HepG2 (cell line): ENCODE data around the gene RNF40. TPM values are rescaled to one million over a fixed set of nuclear protein-coding genes. Genes with fewer than 3 reads are reported as not detected.
A peak's percentile ranks its signal among the peaks of the same experiment; 100 is the strongest.

ENCODE experiments used
- MAX ChIP-seq: IDR thresholded peaks from 2 replicates; pipeline ENCODE4 v1.6.1; 2012; ENCODE audit warnings: inconsistent platforms
- MXI1 ChIP-seq: IDR thresholded peaks from 3 replicates; pipeline ENCODE4 v1.6.1; 2012; ENCODE audit warnings: low read depth, low read length, inconsistent platforms, borderline replicate concordance
- PAXIP1 ChIP-seq: sonication (generic); formaldehyde crosslinking; conservative IDR thresholded peaks from 2 replicates; pipeline ENCODE4 v1.4.0; 2020; ENCODE audit warnings: mild to moderate bottlenecking, missing genetic modification reagents, moderate library complexity
- SMC3 ChIP-seq: IDR thresholded peaks from 2 replicates; pipeline ENCODE4 v1.6.1; 2011; ENCODE audit warnings: low read length, improper control_type of control experiment
- SP5 ChIP-seq: IDR thresholded peaks from 2 replicates; pipeline ENCODE4 v1.6.1; 2016; ENCODE audit warnings: low read depth, borderline replicate concordance
- TFDP1 ChIP-seq: IDR thresholded peaks from 2 replicates; pipeline ENCODE4 v1.6.1; 2016; ENCODE audit warnings: missing compliant biosample characterization, missing genetic modification reagents, borderline replicate concordance
- ZFP36L2 ChIP-seq: sonication (generic); formaldehyde crosslinking; IDR thresholded peaks from 2 replicates; pipeline ENCODE4 v1.4.0; 2020; ENCODE audit warnings: missing genetic modification reagents
- ZNF274 ChIP-seq: sonication (generic); formaldehyde crosslinking; IDR thresholded peaks from 2 replicates; pipeline ENCODE4 v1.5.1; 2020; ENCODE audit warnings: mild to moderate bottlenecking, missing genetic modification reagents
- ZNF556 ChIP-seq: sonication (generic); formaldehyde crosslinking; IDR thresholded peaks from 2 replicates; pipeline ENCODE4 v1.4.0; 2020; ENCODE audit warnings: mild to moderate bottlenecking, missing genetic modification reagents, borderline replicate concordance
- ZNF580 ChIP-seq: IDR thresholded peaks from 2 replicates; pipeline ENCODE4 v1.6.1; 2016; ENCODE audit warnings: low read depth, borderline replicate concordance
- ZNF770 ChIP-seq: sonication (generic); formaldehyde crosslinking; IDR thresholded peaks from 2 replicates; pipeline ENCODE4 v1.5.0; 2020; ENCODE audit warnings: mild to moderate bottlenecking, missing genetic modification reagents
- polyA plus RNA-seq, 8 experiments: library from polyadenylated mRNA; depleted of rRNA in 3 of 8; stranded (reverse) in 7 of 8; unstranded in 1 of 8; fragments of >200 nt; fragmentation: Illumina TruSeq in 4 of 8; extraction: Trizol in 4 of 8; gene quantifications; 2 replicates each; pipeline versions ENCODE4 v1.2.1 to v1.2.3, GENCODE V29; 2011 to 2016; ENCODE audit warnings: low read depth in 4 of 8, missing spikeins in 1 of 8, mixed read lengths in 1 of 8; ENCODE audit not compliant: insufficient read depth in 1 of 8
- total RNA-seq, 5 experiments: library from RNA; depleted of rRNA; stranded (reverse); fragments of >200 nt; fragmentation: Illumina TruSeq; extraction: Trizol; gene quantifications; 2 replicates each; pipeline ENCODE4 v1.2.3, GENCODE V29; 2016; ENCODE audit warnings: low read depth in 1 of 5
- TF ChIP-seq, protein P1 (sequence below): IDR thresholded peaks from 2 replicates; pipeline ENCODE4 v1.6.1; 2012; ENCODE audit warnings: low read depth, low read length, improper control_type of control experiment
- TF ChIP-seq, protein P2 (sequence below): sonication (generic); formaldehyde crosslinking; IDR thresholded peaks from 2 replicates; pipeline ENCODE4 v1.4.0; 2020; ENCODE audit warnings: mild to moderate bottlenecking, missing genetic modification reagents, borderline replicate concordance

Gene RNF40
- total and polyA plus RNA-seq, 2 of the 13 experiments (the other 11 are each of a cell fraction or from before 2014, with no cell fraction given) = 84.0 to 85.6 TPM

GRCh38 chr16:30805370-30806169, 43.4 kb downstream of the RNF40 start (continued):
- TF ChIP-seq PAXIP1 (CRISPR knock-in tag) (peak; percentile 71), TFDP1 (CRISPR knock-in tag) (peak; percentile 67; the same call in 1 of the 2 replicates), MXI1 (peak; percentile 75; the same call in 1 of the 3 replicates), ZNF274 (CRISPR knock-in tag) (peak; percentile 88), ZNF556 (peak; percentile 98), SMC3 (no peak; the same call in 1 of the 2 replicates), ZNF770 (peak; percentile 90), ZFP36L2 (CRISPR knock-in tag) (no peak; the same call in 1 of the 2 replicates), MAX (peak; percentile 86), SP5 (peak; percentile 53), ZNF580 (peak; percentile 98; the same call in 1 of the 2 replicates)
- TF ChIP-seq, protein P1, sequence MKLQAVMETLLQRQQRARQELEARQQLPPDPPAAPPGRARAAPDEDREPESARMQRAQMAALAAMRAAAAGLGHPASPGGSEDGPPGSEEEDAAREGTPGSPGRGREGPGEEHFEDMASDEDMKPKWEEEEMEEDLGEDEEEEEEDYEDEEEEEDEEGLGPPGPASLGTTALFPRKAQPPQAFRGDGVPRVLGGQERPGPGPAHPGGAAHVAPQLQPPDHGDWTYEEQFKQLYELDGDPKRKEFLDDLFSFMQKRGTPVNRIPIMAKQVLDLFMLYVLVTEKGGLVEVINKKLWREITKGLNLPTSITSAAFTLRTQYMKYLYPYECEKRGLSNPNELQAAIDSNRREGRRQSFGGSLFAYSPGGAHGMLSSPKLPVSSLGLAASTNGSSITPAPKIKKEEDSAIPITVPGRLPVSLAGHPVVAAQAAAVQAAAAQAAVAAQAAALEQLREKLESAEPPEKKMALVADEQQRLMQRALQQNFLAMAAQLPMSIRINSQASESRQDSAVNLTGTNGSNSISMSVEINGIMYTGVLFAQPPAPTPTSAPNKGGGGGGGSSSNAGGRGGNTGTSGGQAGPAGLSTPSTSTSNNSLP = peak; percentile 32; the same call in 1 of the 2 replicates
- TF ChIP-seq, protein P2, sequence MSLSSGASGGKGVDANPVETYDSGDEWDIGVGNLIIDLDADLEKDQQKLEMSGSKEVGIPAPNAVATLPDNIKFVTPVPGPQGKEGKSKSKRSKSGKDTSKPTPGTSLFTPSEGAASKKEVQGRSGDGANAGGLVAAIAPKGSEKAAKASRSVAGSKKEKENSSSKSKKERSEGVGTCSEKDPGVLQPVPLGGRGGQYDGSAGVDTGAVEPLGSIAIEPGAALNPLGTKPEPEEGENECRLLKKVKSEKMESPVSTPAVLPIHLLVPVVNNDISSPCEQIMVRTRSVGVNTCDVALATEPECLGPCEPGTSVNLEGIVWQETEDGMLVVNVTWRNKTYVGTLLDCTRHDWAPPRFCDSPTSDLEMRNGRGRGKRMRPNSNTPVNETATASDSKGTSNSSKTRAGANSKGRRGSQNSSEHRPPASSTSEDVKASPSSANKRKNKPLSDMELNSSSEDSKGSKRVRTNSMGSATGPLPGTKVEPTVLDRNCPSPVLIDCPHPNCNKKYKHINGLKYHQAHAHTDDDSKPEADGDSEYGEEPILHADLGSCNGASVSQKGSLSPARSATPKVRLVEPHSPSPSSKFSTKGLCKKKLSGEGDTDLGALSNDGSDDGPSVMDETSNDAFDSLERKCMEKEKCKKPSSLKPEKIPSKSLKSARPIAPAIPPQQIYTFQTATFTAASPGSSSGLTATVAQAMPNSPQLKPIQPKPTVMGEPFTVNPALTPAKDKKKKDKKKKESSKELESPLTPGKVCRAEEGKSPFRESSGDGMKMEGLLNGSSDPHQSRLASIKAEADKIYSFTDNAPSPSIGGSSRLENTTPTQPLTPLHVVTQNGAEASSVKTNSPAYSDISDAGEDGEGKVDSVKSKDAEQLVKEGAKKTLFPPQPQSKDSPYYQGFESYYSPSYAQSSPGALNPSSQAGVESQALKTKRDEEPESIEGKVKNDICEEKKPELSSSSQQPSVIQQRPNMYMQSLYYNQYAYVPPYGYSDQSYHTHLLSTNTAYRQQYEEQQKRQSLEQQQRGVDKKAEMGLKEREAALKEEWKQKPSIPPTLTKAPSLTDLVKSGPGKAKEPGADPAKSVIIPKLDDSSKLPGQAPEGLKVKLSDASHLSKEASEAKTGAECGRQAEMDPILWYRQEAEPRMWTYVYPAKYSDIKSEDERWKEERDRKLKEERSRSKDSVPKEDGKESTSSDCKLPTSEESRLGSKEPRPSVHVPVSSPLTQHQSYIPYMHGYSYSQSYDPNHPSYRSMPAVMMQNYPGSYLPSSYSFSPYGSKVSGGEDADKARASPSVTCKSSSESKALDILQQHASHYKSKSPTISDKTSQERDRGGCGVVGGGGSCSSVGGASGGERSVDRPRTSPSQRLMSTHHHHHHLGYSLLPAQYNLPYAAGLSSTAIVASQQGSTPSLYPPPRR (CRISPR knock-in tag) = peak; percentile 80
